Heart left ventricle (tissue), 13 donors: ENCODE data around the gene PNMT.

Experiments
- CTCF ChIP-seq, 12 donors: fragments of 200-600 bp; sonication (generic) in 4 of 12; IDR thresholded peaks; one replicate each; pipeline versions ENCODE4 v1.5.0 to v1.8.0; 2018 to 2022; ENCODE audit warnings: antibody characterized with exemption in 12 of 12, mild to moderate bottlenecking in 5 of 12
- POLR2A ChIP-seq, 2 donors: fragments of 450-650 bp; IDR thresholded peaks; one replicate each; pipeline ENCODE4 v1.6.1; 2017; ENCODE audit warnings: antibody characterized with exemption in 2 of 2, mild to moderate bottlenecking in 2 of 2, moderate library complexity in 2 of 2
- donor health status: ischemic (EF 13 %, LVEDD 7.1; RV severe dilation, severe dysfunction).
- donor health status: DM: no; HTN: yes; CAD: no.
- donor health status: DM: no; HTN: no; CAD: no.
- donor health status: ischemic (EF 25% LVEDD 6.9; RV normal size, moderate dysfunction).
- donor health status: ischemic (EF 25% LVEDD 5.7; RV mildly dilated, moderate dysfunction).
- donor health status: ischemic (EF 35%, LVEDD 5.7; RV mildly dilated, moderate dysfunction).
- donor health status: nonischemic (EF 11% LVEDD 7.7; RV severe dilation, severe dysfunction).
- donor health status: DM: yes; HTN: yes; CAD: no.
- donor health status: PGD.
- donor health status: ischemic (EF 29% LVEDD 5.4; RV normal size, mild dysfunction).
- donor health status: nonischemic (EF 23%, LVEDD 6.1; RV moderate dilation, normal function).

GRCh38 chr17:39687546-39688474 lies 19.6 kb downstream of the PNMT start, which contains the start of gene PGAP3:
- TF ChIP-seq CTCF (IDR thresholded peaks at IDR 0.05) (peak in 1 of 12 donors; percentile 20), POLR2A (IDR thresholded peaks at IDR 0.05) (peak in 1 of 2 donors; percentile 67)
